NCI-H128 (cell line): ENCODE results near the gene PBX2.
"Not testable (repeated sequence)": the region's sequence is repeated elsewhere in the genome, so short reads cannot be mapped to it uniquely, and the experiment has no call there.

Source experiments
- DNase-seq: peaks from one replicate; lab custom pipeline; 2025; ENCODE audit not compliant: unreplicated experiment; lab: John Stamatoyannopoulos, UW

PBX2 gene

GRCh38 chr6:32203426-32204267, 13.6 kb upstream of the PBX2 start:
- DNase-seq, result no peak

GRCh38 chr6:32202186-32202585, 12.2 kb upstream of the PBX2 start:
- DNase-seq, result no peak

GRCh38 chr6:32200711-32201475, 10.9 kb upstream of the PBX2 start:
- DNase-seq, result no peak

GRCh38 chr6:32198866-32199265, 8.9 kb upstream of the PBX2 start:
- DNase-seq, result no peak

GRCh38 chr6:32198345-32198696, 8.3 kb upstream of the PBX2 start:
- DNase-seq, result no peak

- no peak for DNase-seq
These were observed 6.9 kb upstream of the PBX2 start for GRCh38 chr6:32196682-32197616.

- peak; percentile 60 for DNase-seq
These were observed 6.1 kb upstream of the PBX2 start for GRCh38 chr6:32195902-32196681.

- peak; percentile 100 for DNase-seq
These were observed 5.6 kb upstream of the PBX2 start for GRCh38 chr6:32195652-32195901.

GRCh38 chr6:32194825-32195651, 5.0 kb upstream of the PBX2 start:
- DNase-seq, result no peak

- DNase-seq, result no peak
These were observed 4.4 kb upstream of the PBX2 start for GRCh38 chr6:32194388-32194787.

- not testable (repeated sequence) for DNase-seq
These were observed 3.1 kb upstream of the PBX2 start for GRCh38 chr6:32193096-32193495.

GRCh38 chr6:32192608-32193039, 2.6 kb upstream of the PBX2 start, which contains the start of gene GPSM3:
GPSM3 (minus strand) TSS chr6:32192643; CDS start chr6:32192513, 130 bp downstream.
- DNase-seq, result no peak

GRCh38 chr6:32191696-32192607, 1.9 kb upstream of the PBX2 start:
- DNase-seq, result no peak

GRCh38 chr6:32190911-32191677, 1.1 kb upstream of the PBX2 start:
- DNase-seq, result no peak

GRCh38 chr6:32189742-32190053, 304 bp downstream of the PBX2 start:
- no peak for DNase-seq

- no peak for DNase-seq
These were observed 797 bp downstream of the PBX2 start for GRCh38 chr6:32189069-32189741.

GRCh38 chr6:32188381-32189068, 1.5 kb downstream of the PBX2 start:
- DNase-seq, result no peak
